Putamen (tissue), 1 donor: ENCODE results near the gene MMP2.

ENCODE experiments used
- DNase-seq: peaks from one replicate; pipeline ENCODE4 v3.0.0-alpha.2; 2016; ENCODE audit warnings: low spot score

The MMP2 gene

GRCh38 chr16:55494994-55495421 is 16.0 kb downstream of the MMP2 start:
- DNase-seq = peak; percentile 82

GRCh38 chr16:55495616-55496289 is 16.8 kb downstream of the MMP2 start:
- no peak for DNase-seq

DNA sequence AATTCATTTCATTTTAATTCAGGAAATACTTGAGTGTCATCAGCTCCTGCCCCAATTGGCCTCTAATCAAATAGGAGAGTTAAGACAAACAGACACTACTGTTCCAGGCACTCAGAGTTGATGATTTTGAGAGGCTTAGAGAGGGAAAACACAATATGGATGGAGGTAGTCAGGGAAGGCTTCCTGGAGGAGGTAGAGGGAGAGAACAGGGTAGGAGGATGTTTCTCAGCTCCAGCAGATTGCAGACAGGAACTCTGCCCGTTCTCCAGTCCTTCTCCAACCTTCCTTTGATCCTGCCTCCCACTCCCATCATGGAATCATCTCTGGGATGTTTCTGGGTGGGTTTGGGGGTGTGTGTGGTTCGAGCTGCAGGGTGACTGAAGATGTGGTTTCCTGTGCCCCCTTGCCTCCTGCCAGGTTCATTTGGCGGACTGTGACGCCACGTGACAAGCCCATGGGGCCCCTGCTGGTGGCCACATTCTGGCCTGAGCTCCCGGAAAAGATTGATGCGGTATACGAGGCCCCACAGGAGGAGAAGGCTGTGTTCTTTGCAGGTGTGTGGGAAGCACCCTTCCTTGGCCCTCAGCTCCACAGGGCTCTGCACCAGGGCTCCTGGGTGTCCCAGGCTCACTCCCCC is 17.6 kb downstream of the MMP2 start:
- DNase-seq = no peak

- no peak for DNase-seq
Measured at GRCh38 chr16:55497558-55497957, 18.6 kb downstream of the MMP2 start.

DNA sequence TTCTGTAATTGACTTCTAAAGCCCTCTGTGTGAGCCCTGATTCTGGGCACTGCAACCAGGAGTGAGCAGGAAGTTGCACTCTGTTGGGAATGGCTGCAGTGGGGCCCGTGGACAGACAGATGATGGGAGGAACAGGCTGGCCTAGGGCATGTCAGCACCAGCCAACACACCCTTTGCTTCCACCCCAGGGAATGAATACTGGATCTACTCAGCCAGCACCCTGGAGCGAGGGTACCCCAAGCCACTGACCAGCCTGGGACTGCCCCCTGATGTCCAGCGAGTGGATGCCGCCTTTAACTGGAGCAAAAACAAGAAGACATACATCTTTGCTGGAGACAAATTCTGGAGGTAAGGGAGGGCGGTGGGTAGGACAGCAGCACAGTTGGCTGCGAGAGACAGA is 19.1 kb downstream of the MMP2 start:
- no peak for DNase-seq

GRCh38 chr16:55499281-55499680 is 20.3 kb downstream of the MMP2 start:
- DNase-seq = no peak

DNA sequence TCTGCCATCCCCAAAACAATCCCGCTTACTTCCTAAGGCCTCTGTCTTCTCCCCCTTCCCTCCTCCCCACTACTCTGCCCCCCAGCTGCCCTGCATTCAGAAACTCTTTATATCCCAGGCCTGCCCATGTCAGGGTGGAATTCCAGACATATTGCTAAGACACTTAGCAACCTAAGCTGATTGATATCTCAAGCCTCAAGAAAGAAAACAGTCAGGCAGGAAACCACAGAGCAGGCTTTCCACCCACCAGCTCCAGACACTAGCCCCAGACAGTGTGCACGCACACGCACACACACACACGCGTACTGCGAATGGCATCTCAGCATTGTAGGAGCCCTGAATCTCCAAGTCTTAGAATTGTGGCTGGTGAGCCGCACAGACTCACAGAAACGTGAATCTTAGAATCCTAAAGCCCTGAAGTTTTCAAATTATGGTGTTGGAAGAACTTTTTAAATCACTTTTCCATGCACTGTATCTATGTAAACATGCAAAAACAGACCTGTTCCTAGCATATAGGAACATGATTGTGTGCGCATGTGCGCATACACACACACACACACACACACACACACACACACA is 21.0 kb downstream of the MMP2 start:
- no peak for DNase-seq

DNA sequence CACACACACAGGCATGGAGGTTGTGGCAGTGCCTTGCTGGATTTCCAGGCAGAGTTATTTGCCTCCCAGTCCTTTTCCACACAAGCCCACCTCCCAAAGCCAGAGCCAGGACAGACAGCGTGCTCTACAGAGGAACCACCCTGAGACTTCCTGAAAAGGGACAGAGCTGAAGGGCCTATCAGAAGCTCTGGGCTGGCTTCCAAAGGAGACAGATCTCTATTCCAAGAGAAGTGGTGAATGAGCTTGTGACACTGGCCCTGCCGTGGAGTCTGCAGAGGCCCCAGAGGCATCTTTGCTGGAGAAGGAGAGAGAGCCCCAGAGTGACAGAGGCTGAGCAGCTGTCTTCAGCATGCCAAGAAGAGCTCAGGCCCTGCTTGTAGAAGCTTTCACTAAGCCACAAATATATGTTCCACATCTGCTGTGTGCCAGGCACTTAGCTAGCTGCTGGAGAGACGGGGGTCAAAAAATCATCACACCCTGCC is 21.6 kb downstream of the MMP2 start:
- DNase-seq = peak; percentile 74

GRCh38 chr16:55501549-55502322 is 22.7 kb downstream of the MMP2 start:
- DNase-seq = no peak

DNA sequence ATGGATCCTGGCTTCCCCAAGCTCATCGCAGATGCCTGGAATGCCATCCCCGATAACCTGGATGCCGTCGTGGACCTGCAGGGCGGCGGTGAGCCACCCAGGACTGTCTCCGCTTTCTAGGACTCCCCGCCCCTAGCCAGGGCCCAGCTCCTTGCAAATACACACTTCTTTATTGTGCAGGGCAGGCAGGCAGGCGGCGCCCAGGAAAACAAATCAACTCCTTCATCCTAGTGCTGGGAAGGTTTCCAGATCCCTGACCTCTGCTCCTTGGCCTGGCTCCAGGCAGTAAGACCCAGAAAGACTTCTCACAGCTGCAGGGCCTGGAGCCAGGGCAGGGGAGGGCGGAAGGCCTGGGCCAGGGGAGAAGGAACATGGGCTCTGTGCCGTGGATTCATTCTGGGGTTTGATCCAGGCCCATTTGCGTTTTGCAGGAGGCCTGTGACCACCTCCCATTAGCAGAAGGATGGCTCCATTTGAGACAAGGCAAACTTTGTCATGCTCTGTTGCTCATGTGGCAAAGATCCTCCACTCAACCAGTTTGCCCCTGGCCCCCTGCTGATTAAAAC is 23.9 kb downstream of the MMP2 start:
- DNase-seq = peak; percentile 98

DNA sequence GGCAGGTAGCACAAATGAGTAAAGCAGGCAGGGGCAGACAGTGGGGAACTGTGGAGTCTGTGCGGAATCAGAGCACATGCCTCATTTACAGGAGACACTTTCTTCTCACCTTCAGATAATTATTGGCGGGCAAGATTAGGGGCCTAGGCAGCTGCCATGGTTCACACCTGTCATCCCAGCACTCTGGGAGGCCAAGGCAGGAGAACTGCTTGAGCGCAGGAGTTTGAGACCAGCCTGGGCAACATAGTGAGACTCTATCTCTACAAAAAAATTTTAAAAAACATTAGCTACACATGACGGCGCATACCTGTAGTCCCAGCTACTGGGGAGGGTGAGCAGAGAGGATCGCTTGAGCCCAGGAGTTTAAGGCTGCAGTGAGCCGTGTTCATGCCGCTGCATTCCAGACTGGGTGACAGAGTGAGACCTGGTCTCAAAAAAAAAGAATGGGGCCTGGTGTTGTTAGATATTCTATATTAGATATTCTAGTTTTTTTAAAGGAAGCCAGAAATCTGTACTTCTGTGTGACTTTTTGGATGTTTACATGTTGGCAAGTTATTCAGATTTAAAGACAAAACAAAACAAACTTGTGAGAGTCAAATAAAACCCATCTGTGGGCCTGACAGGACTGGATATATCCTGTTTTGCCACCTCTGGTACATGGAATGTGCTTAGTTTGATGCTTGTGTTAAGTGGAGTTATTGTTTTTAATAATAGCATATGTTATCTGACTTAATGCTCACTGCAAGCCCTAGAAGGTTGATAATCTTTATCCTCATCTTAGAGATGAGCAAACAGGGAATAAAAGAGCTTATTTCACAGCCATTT is 24.9 kb downstream of the MMP2 start:
- no peak for DNase-seq

DNA sequence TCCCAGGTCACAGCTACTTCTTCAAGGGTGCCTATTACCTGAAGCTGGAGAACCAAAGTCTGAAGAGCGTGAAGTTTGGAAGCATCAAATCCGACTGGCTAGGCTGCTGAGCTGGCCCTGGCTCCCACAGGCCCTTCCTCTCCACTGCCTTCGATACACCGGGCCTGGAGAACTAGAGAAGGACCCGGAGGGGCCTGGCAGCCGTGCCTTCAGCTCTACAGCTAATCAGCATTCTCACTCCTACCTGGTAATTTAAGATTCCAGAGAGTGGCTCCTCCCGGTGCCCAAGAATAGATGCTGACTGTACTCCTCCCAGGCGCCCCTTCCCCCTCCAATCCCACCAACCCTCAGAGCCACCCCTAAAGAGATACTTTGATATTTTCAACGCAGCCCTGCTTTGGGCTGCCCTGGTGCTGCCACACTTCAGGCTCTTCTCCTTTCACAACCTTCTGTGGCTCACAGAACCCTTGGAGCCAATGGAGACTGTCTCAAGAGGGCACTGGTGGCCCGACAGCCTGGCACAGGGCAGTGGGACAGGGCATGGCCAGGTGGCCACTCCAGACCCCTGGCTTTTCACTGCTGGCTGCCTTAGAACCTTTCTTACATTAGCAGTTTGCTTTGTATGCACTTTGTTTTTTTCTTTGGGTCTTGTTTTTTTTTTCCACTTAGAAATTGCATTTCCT is 26.5 kb downstream of the MMP2 start:
- no peak for DNase-seq

DNA sequence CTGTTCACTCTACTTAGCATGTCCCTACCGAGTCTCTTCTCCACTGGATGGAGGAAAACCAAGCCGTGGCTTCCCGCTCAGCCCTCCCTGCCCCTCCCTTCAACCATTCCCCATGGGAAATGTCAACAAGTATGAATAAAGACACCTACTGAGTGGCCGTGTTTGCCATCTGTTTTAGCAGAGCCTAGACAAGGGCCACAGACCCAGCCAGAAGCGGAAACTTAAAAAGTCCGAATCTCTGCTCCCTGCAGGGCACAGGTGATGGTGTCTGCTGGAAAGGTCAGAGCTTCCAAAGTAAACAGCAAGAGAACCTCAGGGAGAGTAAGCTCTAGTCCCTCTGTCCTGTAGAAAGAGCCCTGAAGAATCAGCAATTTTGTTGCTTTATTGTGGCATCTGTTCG is 27.1 kb downstream of the MMP2 start:
- no peak for DNase-seq

- DNase-seq = no peak
Measured at GRCh38 chr16:55506708-55507107, 27.7 kb downstream of the MMP2 start.

DNA sequence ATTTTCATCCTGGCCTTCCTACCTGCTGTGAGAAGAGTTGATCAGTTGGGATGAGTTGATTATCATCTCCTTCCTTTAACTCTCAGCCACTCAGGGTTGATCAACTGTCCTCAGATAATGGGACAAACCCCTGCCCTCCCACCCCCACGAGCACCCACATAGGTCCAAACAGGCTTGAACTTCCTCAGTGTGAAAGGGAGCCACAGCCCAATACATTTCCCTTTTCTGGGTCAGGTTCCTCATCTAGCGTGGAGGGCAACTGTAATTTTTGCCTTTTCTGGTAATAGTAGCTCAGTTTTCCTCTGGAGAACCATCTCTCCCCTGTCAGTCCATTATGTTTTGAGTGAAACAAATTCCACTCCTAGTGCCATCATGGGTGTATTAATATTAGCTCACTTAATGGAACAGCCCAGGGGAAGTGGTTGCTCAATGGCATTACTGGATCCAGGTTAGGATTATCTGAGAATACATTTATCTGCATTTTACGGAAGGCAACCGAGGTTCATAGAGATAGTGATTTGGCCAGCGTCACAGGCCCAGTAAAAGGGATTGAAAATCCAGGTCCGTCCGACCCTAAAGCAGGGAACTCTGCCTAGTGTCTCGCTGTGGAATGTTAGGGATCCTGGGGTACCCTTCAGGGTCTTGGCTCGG is 29.4 kb downstream of the MMP2 start:
- no peak for DNase-seq

DNA sequence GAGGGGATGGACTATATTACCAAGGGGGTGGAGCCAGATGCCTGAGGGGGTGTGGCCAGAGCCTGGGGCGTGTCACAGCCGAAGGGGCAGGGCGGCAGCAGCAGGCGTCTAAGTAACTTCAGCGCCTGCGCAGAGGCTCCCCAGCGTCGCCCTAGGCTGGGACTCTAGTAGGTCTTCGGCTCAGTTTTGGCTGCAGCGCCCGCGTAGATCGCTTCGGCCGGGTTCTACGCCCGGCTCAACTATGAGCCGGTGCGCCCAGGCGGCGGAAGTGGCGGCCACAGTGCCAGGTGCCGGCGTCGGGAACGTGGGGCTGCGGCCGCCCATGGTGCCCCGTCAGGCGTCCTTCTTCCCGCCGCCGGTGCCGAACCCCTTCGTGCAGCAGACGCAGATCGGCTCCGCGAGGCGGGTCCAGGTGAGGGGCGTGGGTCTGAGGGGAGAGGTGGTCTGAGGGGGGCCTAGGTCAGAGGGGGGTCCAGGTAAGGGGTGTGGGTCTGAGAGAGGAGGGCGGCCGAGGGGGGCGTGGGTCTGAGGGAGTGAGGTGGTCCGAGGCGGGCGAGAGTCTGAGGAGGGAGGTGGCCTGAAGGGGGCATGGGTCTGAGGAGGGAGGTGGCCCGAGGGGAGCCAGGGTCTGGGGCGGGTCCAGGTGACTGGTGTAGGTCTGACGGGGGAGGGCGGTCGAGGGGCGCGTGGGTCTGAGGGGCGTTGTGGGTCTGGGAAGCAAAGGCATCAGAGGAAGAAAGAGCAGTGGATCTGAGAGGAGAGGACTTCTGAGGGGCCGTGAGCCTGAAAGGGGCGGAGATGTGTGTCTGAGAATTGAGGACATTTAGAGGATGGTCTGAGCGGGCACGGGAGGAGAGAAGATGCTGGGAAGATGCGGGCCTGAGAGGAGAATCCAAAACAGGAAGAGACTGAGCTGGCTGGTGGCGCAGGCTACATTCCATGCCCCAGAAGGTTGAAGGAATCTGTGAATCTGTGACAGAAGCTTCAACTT is 30.2 kb downstream of the MMP2 start, which contains the start of gene LPCAT2:
LPCAT2 (plus strand) TSS at position 132 of the 991 bp plus-strand sequence; CDS start at position 242, 110 bp downstream.
- DNase-seq = peak; percentile 81

- no peak for DNase-seq
Measured at GRCh38 chr16:55510185-55510805, 31.3 kb downstream of the MMP2 start.

- DNase-seq = no peak
Measured at GRCh38 chr16:55512941-55513340, 33.9 kb downstream of the MMP2 start.
